K562 (cell line): ENCODE data around the gene HJV. TPM values are rescaled to one million over a fixed set of nuclear protein-coding genes. Genes with fewer than 3 reads are reported as not detected.
A peak's percentile ranks its signal among the peaks of the same experiment; 100 is the strongest.

ENCODE experiments used
- C11orf30 ChIP-seq: fragments of 450-650 bp; IDR thresholded peaks from 2 replicates; pipeline ENCODE4 v1.6.1; 2016; ENCODE audit warnings: low read depth, mild to moderate bottlenecking
- CBX1 ChIP-seq: sonication (generic); IDR thresholded peaks from 2 replicates; pipeline ENCODE4 v1.6.1; 2016; ENCODE audit warnings: antibody characterized with exemption, low read depth, mild to moderate bottlenecking
- EP300 ChIP-seq: IDR thresholded peaks from 2 replicates; pipeline ENCODE4 v1.6.1; 2012; ENCODE audit warnings: low read length, improper control_type of control experiment
- EP400 ChIP-seq: fragments of 450-650 bp; IDR thresholded peaks from 2 replicates; pipeline ENCODE4 v1.6.1; 2017; ENCODE audit warnings: antibody characterized with exemption, mild to moderate bottlenecking, moderate library complexity
- FOXA3 ChIP-seq, 2 experiments: fragments of 450-650 bp in 1 of 2; sonication (generic) in 1 of 2; formaldehyde crosslinking; IDR thresholded peaks in 1 of 2; conservative IDR thresholded peaks in 1 of 2; 2 replicates each; pipeline versions ENCODE4 v1.4.0 to v1.8.0; 2020 to 2022; ENCODE audit warnings: mild to moderate bottlenecking in 2 of 2, missing genetic modification reagents in 1 of 2
- MEF2D ChIP-seq: conservative IDR thresholded peaks from 2 replicates; pipeline ENCODE4 v1.6.1; 2016; ENCODE audit warnings: low read depth, missing genetic modification characterization, missing compliant biosample characterization
- MTA2 ChIP-seq: fragments of 450-650 bp; IDR thresholded peaks from 2 replicates; pipeline ENCODE4 v1.6.1; 2016; ENCODE audit warnings: low read depth
- NFE2 ChIP-seq: IDR thresholded peaks from 2 replicates; pipeline ENCODE4 v1.6.1; 2014; ENCODE audit warnings: antibody characterized with exemption, low read depth
- NFIC ChIP-seq: fragments of 450-650 bp; IDR thresholded peaks from 2 replicates; pipeline ENCODE4 v1.6.1; 2017; ENCODE audit warnings: mild to moderate bottlenecking, inconsistent platforms
- SMARCA5 ChIP-seq: fragments of 450-650 bp; IDR thresholded peaks from 2 replicates; pipeline ENCODE4 v1.6.1; 2016
- TAF9B ChIP-seq: fragments of 450-650 bp; IDR thresholded peaks from 2 replicates; pipeline ENCODE4 v1.6.1; 2018; ENCODE audit warnings: mild to moderate bottlenecking; ENCODE audit not compliant: partially characterized antibody
- TBP ChIP-seq: optimal IDR thresholded peaks from 2 replicates; pipeline ENCODE3; 2011; ENCODE audit warnings: low read depth, low read length, improper control_type of control experiment
- polyA plus RNA-seq, 8 experiments: library from polyadenylated mRNA; depleted of rRNA in 4 of 8; stranded (reverse) in 5 of 8; unstranded in 3 of 8; fragments of >200 nt; fragmentation: Nextera tagmentation in 2 of 8; fragmentation: Illumina TruSeq in 1 of 8; extraction: Ambion mirVana in 2 of 8; extraction: Trizol in 1 of 8; gene quantifications; 2 replicates each; pipeline versions ENCODE4 v1.2.1 to v1.2.3, GENCODE V29; 2011 to 2014; ENCODE audit warnings: inconsistent platforms in 1 of 8, missing spikeins in 1 of 8
- total RNA-seq, 7 experiments: library from RNA; depleted of rRNA in 6 of 7; stranded (reverse); fragments of >200 nt in 6 of 7; fragmentation: Illumina TruSeq in 2 of 7; extraction: Trizol in 2 of 7; gene quantifications; 2 replicates each; pipeline versions ENCODE4 v1.2.1 to v1.2.3, GENCODE V29; 2011 to 2021; ENCODE audit warnings: low replicate concordance in 1 of 7
- TF ChIP-seq, protein P1 (sequence below), 2 experiments: fragments of 450-650 bp in 1 of 2; sonication (generic) in 1 of 2; formaldehyde crosslinking in 1 of 2; IDR thresholded peaks; 2 replicates each; pipeline versions ENCODE4 v1.7.1 to v1.9.0; 2016 to 2022; ENCODE audit warnings: inconsistent platforms in 1 of 2, mild to moderate bottlenecking in 1 of 2, missing genetic modification reagents in 1 of 2
- TF ChIP-seq, protein P2 (sequence below): sonication (generic); formaldehyde crosslinking; IDR thresholded peaks from 2 replicates; pipeline ENCODE4 v1.8.0; 2022; ENCODE audit warnings: missing genetic modification reagents, mild to moderate bottlenecking, moderate library complexity, borderline replicate concordance
- TF ChIP-seq, protein P3 (sequence below): fragments of 450-650 bp; formaldehyde crosslinking; IDR thresholded peaks from 2 replicates; pipeline ENCODE4 v1.4.0; 2020; ENCODE audit warnings: mild to moderate bottlenecking, moderate library complexity

HJV gene
- total and polyA plus RNA-seq, 9 of the 15 experiments (the other 6 are each of a cell fraction or from before 2014, with no cell fraction given): 1.0 to 6.6 (median 2.4) TPM

DNA sequence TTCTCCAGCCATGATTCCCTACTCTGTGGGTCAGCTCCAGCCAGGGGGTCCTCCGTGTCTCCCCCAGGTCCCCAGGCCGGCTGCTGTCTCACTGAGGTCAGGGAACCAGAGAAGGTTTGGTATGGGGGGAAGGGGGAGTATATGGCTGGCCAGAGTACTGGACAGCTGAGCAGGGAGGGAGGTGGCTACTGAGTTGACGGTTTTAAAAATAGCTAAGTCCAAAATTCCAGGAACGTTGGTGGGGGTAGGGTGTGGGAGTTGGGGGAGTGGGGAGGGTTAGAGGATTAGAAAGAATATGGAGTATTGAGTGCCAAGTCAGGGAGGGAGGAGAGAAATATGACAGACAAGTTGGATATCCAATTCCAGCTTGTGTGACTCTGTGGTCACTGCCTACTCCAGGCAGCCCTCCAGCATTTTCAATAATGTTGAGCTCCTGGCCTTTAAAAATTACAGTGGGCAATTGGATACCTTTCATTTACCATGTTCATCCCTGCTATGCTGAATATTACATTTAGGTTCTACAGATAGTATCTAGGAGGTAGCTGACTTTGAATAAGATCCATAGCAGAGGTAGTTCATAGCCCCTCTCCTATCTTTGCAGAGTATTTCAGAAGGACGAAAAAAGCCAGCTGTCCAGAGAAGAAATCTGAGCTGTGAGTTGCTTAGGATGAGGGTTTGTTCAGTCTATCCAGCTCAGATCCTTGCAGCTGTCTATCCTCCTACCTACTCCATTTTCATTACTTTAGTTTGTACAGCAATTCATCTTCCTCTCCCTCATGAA lies at the start of gene HJV (continued):
- TF ChIP-seq, protein P1, sequence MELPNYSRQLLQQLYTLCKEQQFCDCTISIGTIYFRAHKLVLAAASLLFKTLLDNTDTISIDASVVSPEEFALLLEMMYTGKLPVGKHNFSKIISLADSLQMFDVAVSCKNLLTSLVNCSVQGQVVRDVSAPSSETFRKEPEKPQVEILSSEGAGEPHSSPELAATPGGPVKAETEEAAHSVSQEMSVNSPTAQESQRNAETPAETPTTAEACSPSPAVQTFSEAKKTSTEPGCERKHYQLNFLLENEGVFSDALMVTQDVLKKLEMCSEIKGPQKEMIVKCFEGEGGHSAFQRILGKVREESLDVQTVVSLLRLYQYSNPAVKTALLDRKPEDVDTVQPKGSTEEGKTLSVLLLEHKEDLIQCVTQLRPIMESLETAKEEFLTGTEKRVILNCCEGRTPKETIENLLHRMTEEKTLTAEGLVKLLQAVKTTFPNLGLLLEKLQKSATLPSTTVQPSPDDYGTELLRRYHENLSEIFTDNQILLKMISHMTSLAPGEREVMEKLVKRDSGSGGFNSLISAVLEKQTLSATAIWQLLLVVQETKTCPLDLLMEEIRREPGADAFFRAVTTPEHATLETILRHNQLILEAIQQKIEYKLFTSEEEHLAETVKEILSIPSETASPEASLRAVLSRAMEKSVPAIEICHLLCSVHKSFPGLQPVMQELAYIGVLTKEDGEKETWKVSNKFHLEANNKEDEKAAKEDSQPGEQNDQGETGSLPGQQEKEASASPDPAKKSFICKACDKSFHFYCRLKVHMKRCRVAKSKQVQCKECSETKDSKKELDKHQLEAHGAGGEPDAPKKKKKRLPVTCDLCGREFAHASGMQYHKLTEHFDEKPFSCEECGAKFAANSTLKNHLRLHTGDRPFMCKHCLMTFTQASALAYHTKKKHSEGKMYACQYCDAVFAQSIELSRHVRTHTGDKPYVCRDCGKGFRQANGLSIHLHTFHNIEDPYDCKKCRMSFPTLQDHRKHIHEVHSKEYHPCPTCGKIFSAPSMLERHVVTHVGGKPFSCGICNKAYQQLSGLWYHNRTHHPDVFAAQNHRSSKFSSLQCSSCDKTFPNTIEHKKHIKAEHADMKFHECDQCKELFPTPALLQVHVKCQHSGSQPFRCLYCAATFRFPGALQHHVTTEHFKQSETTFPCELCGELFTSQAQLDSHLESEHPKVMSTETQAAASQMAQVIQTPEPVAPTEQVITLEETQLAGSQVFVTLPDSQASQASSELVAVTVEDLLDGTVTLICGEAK (IDR thresholded peaks at IDR 0.05): no peak
- TF ChIP-seq, protein P1 (CRISPR knock-in tag; IDR thresholded peaks at IDR 0.05): no peak
- TF ChIP-seq MTA2: no peak
- TF ChIP-seq MEF2D (tag): peak; percentile 88
- peak; percentile 55; the same call in 1 of the 2 replicates for TF ChIP-seq EP400
- TF ChIP-seq, protein P2, sequence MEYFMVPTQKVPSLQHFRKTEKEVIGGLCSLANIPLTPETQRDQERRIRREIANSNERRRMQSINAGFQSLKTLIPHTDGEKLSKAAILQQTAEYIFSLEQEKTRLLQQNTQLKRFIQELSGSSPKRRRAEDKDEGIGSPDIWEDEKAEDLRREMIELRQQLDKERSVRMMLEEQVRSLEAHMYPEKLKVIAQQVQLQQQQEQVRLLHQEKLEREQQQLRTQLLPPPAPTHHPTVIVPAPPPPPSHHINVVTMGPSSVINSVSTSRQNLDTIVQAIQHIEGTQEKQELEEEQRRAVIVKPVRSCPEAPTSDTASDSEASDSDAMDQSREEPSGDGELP: peak; percentile 91
- TF ChIP-seq C11orf30: peak; percentile 44
- TF ChIP-seq SMARCA5: peak; percentile 80; the same call in 1 of the 2 replicates
- peak; percentile 71 for TF ChIP-seq EP300
- no peak; the same call in 1 of the 2 replicates for TF ChIP-seq CBX1
- TF ChIP-seq TBP: peak; percentile 38
- TF ChIP-seq FOXA3 (CRISPR knock-in tag; conservative IDR thresholded peaks at IDR 0.05 in 1 of 2, IDR thresholded peaks at IDR 0.05 in 1 of 2): no peak
- TF ChIP-seq NFE2: peak; percentile 37; the same call in 1 of the 2 replicates
- peak; percentile 92 for TF ChIP-seq TAF9B
- TF ChIP-seq, protein P3, sequence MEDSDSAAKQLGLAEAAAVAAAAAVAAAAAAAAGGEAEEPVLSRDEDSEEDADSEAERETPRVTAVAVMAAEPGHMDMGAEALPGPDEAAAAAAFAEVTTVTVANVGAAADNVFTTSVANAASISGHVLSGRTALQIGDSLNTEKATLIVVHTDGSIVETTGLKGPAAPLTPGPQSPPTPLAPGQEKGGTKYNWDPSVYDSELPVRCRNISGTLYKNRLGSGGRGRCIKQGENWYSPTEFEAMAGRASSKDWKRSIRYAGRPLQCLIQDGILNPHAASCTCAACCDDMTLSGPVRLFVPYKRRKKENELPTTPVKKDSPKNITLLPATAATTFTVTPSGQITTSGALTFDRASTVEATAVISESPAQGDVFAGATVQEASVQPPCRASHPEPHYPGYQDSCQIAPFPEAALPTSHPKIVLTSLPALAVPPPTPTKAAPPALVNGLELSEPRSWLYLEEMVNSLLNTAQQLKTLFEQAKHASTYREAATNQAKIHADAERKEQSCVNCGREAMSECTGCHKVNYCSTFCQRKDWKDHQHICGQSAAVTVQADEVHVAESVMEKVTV (CRISPR knock-in tag): no peak
- TF ChIP-seq NFIC: peak; percentile 56
